ENCODE results near the gene ZNF365.

GRCh38 chr10:62379394-62379793 lies 5.2 kb downstream of the ZNF365 start:
- TF ChIP-seq, protein P1, sequence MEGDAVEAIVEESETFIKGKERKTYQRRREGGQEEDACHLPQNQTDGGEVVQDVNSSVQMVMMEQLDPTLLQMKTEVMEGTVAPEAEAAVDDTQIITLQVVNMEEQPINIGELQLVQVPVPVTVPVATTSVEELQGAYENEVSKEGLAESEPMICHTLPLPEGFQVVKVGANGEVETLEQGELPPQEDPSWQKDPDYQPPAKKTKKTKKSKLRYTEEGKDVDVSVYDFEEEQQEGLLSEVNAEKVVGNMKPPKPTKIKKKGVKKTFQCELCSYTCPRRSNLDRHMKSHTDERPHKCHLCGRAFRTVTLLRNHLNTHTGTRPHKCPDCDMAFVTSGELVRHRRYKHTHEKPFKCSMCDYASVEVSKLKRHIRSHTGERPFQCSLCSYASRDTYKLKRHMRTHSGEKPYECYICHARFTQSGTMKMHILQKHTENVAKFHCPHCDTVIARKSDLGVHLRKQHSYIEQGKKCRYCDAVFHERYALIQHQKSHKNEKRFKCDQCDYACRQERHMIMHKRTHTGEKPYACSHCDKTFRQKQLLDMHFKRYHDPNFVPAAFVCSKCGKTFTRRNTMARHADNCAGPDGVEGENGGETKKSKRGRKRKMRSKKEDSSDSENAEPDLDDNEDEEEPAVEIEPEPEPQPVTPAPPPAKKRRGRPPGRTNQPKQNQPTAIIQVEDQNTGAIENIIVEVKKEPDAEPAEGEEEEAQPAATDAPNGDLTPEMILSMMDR (IDR thresholded peaks at IDR 0.05) = no peak
- TF ChIP-seq POLR2A (IDR thresholded peaks at IDR 0.05) = no peak
